OCI-LY7 (cell line): Measurements from ENCODE around the gene ITK. TPM values are rescaled to one million over a fixed set of nuclear protein-coding genes. Genes with fewer than 3 reads are reported as not detected.

ENCODE experiments used
- BruUV-seq: library from RNA; stranded (reverse); fragments of 400-500 nt; replicated peaks from 2 replicates; lab custom pipeline; 2021; lab: Mats Ljungman, UMichigan
- CTCF ChIA-PET: fragments of 300-600 bp; sonication (Branson Sonifier 250); formaldehyde crosslinking; loops from one replicate; lab custom pipeline; 2022; ENCODE audit warnings: antibody characterized with exemption; ENCODE audit not compliant: unreplicated experiment; lab: Charles Lee
- POLR2A ChIA-PET: fragments of 300-600 bp; sonication (Branson Sonifier 250); formaldehyde crosslinking; loops from one replicate; lab custom pipeline; 2022; ENCODE audit warnings: antibody characterized with exemption; lab: Charles Lee
- DNase-seq: peaks from one replicate; pipeline ENCODE4 v3.0.0-alpha.2; 2015; ENCODE audit warnings: low spot score
- H2AFZ ChIP-seq: fragments of 200-600 bp; sonication (generic), shearing (Covaris generic); 2 replicates; pipeline ENCODE4 v1.6.1; 2014; ENCODE audit warnings: mild to moderate bottlenecking, antibody characterized with exemption, low read length, moderate library complexity
- H3K27ac ChIP-seq: fragments of 200-600 bp; sonication (generic); 2 replicates; pipeline ENCODE4 v1.5.1; 2014; ENCODE audit warnings: mixed run types, low read depth, mild to moderate bottlenecking, moderate library complexity, low read length, inconsistent platforms; ENCODE audit not compliant: poor library complexity, severe bottlenecking
- H3K36me3 ChIP-seq: fragments of 200-600 bp; sonication (generic); 2 replicates; pipeline ENCODE4 v1.6.1; 2014; ENCODE audit warnings: mild to moderate bottlenecking, antibody characterized with exemption, low read length, moderate library complexity, mixed read lengths; ENCODE audit not compliant: insufficient read depth
- H3K4me1 ChIP-seq: fragments of 200-600 bp; sonication (generic); 2 replicates; pipeline ENCODE4 v1.5.1; 2014; ENCODE audit warnings: mild to moderate bottlenecking, low read length; ENCODE audit not compliant: insufficient read depth, poor library complexity, severe bottlenecking
- H3K4me2 ChIP-seq: fragments of 200-600 bp; sonication (generic); 2 replicates; pipeline ENCODE4 v1.6.1; 2014; ENCODE audit warnings: mild to moderate bottlenecking, low read length
- H3K4me3 ChIP-seq: fragments of 200-600 bp; sonication (generic); 2 replicates; pipeline ENCODE4 v1.5.1; 2014; ENCODE audit warnings: mild to moderate bottlenecking, low read depth, low read length; ENCODE audit not compliant: poor library complexity, severe bottlenecking
- H3K79me2 ChIP-seq: fragments of 200-600 bp; sonication (generic); 2 replicates; pipeline ENCODE4 v1.6.1; 2016; ENCODE audit warnings: low read depth, mild to moderate bottlenecking, low read length, moderate library complexity, mixed read lengths; ENCODE audit not compliant: insufficient read depth
- H3K9me2 ChIP-seq: fragments of 200-600 bp; sonication (generic); 2 replicates; pipeline ENCODE4 v1.6.1; 2016; ENCODE audit warnings: mild to moderate bottlenecking, low read length, mixed read lengths; ENCODE audit not compliant: insufficient read depth
- H3K9me3 ChIP-seq: fragments of 200-600 bp; sonication (generic); 2 replicates; pipeline ENCODE4 v1.6.1; 2014; ENCODE audit warnings: mild to moderate bottlenecking, mixed run types, low read length, mixed read lengths
- H4K20me1 ChIP-seq: fragments of 200-600 bp; sonication (generic); 2 replicates; pipeline ENCODE4 v1.6.1; 2014; ENCODE audit warnings: mild to moderate bottlenecking, antibody characterized with exemption, low read length, moderate library complexity, mixed read lengths; ENCODE audit not compliant: insufficient read depth
- CTCF ChIP-seq: fragments of 200-600 bp; sonication (generic); conservative IDR thresholded peaks from 2 replicates; pipeline ENCODE4 v1.5.1; 2014; ENCODE audit warnings: mild to moderate bottlenecking, antibody characterized with exemption, low read length, moderate library complexity, mixed read lengths
- EZH2phosphoT487 ChIP-seq: fragments of 200-600 bp; sonication (generic); IDR thresholded peaks from 2 replicates; pipeline ENCODE4 v1.6.1; 2018; ENCODE audit warnings: low read depth, borderline replicate concordance, mild to moderate bottlenecking, mixed run types, antibody characterized with exemption, low read length, moderate library complexity, mixed read lengths
- intact Hi-C: fragments of 100-400 bp; cut with micrococcal nuclease; formaldehyde crosslinking; loops from one replicate; pipeline ENCODE4 v1.10.0; 2022; ENCODE audit not compliant: unreplicated experiment
- total RNA-seq, 2 experiments: library from RNA; depleted of rRNA in 1 of 2; stranded (reverse); fragments of >200 nt in 1 of 2; shearing (Covaris generic) in 1 of 2; gene quantifications; 2 replicates each; pipeline ENCODE4 v1.2.3, GENCODE V29; 2014 to 2022

ITK gene
- total RNA-seq, 2 experiments from 2014 or later, result not detected

GRCh38 chr5:157267761-157268480 is 87.3 kb downstream of the ITK start:
- DNase-seq, result peak; percentile 55
- CTCF ChIA-PET, result interaction anchor here (0.6 to 1.3 kb wide), 4 partner anchors 10 to 405 kb away, joined by 3 to 5 read pairs (median 3); no protein-coding TSS in a partner anchor
- TF ChIP-seq EZH2phosphoT487, result no peak
- no peak for TF ChIP-seq CTCF
- Histone ChIP-seq H2AFZ (no peak overlapping the region), H3K27ac (peak overlapping the region; percentile 98), H3K4me1 (peaks cover 84% of the 10 kb centered on the region), H3K4me3 (peak overlapping the region; percentile 82), H4K20me1 (no peaks in the 10 kb centered on the region), H3K79me2 (peaks cover 62% of the 10 kb centered on the region), H3K36me3 (peaks cover 31% of the 10 kb centered on the region), H3K4me2 (peak overlapping the region; percentile 100), H3K9me3 (no peaks in the 10 kb centered on the region), H3K9me2 (no peaks in the 10 kb centered on the region)
- no TSS peak for BruUV-seq
- intact Hi-C loops, result loop anchor here (2.0 to 10.0 kb wide), 7 partner anchors 219 to 1687 kb away; partner anchors contain the start of gene THG1L
- POLR2A ChIA-PET, result interaction anchor here (0.6 to 2.9 kb wide), 14 partner anchors 8 to 433 kb away, joined by 3 to 11 read pairs (median 5); partner anchors contain the start of gene MED7

- Histone ChIP-seq H3K27ac (peak overlapping the region; percentile 98), H3K9me3 (no peaks in the 10 kb centered on the region), H3K4me3 (peak overlapping the region; percentile 82), H2AFZ (no peak overlapping the region), H3K79me2 (peaks cover 75% of the 10 kb centered on the region), H3K36me3 (peaks cover 35% of the 10 kb centered on the region), H3K4me1 (peaks cover 87% of the 10 kb centered on the region), H4K20me1 (no peaks in the 10 kb centered on the region), H3K9me2 (no peaks in the 10 kb centered on the region), H3K4me2 (peak overlapping the region; percentile 100)
- TF ChIP-seq EZH2phosphoT487, result no peak
- TF ChIP-seq CTCF, result no peak
- intact Hi-C loops, result loop anchor here (5.0 to 10.0 kb wide), 5 partner anchors 218 to 1686 kb away; partner anchors contain the start of gene THG1L
- peak; percentile 49 for DNase-seq
- ChIA-PET CTCF (no interaction called here), POLR2A (interaction anchor here (0.8 to 1.0 kb wide), 2 partner anchors 14 to 15 kb away, joined by 3 to 5 read pairs; no protein-coding TSS in a partner anchor)
- BruUV-seq, result no TSS peak
Measured at GRCh38 chr5:157269165-157269671, 88.6 kb downstream of the ITK start.
